Mesenchymal stem cell (in vitro differentiated cells and primary cell): ENCODE data around the gene RAP1GDS1.

Experiments
- DNase-seq: peaks from one replicate; pipeline ENCODE4 v3.0.0-alpha.2; 2013
- H2AFZ ChIP-seq: one replicate; pipeline ENCODE4 v1.6.1; 2013; ENCODE audit warnings: low read depth, mild to moderate bottlenecking, control low read depth, inconsistent platforms, low read length, moderate library complexity
- H2AK5ac ChIP-seq: 2 replicates; pipeline ENCODE4 v1.6.1; 2013; ENCODE audit warnings: low read length, moderate library complexity, mild to moderate bottlenecking, inconsistent platforms; ENCODE audit not compliant: severe bottlenecking
- H2BK120ac ChIP-seq: one replicate; pipeline ENCODE4 v1.6.1; 2013; ENCODE audit warnings: low read depth, mild to moderate bottlenecking, inconsistent platforms, low read length, moderate library complexity
- H2BK12ac ChIP-seq, 2 experiments: one replicate each; pipeline ENCODE4 v1.6.1; 2013; ENCODE audit warnings: inconsistent platforms in 2 of 2, low read length in 2 of 2, mild to moderate bottlenecking in 2 of 2, moderate library complexity in 2 of 2, control low read depth in 1 of 2
- H2BK15ac ChIP-seq: one replicate; pipeline ENCODE4 v1.6.1; 2013; ENCODE audit warnings: mild to moderate bottlenecking, low read depth, inconsistent platforms; ENCODE audit not compliant: poor library complexity, severe bottlenecking
- H2BK5ac ChIP-seq: 2 replicates; pipeline ENCODE4 v1.6.1; 2013; ENCODE audit warnings: low read depth, mild to moderate bottlenecking, low read length, control low read depth, inconsistent platforms; ENCODE audit not compliant: poor library complexity, severe bottlenecking
- H3K14ac ChIP-seq, 2 experiments: one replicate each; pipeline ENCODE4 v1.6.1; 2013; ENCODE audit warnings: inconsistent platforms in 2 of 2, low read length in 2 of 2, control low read depth in 1 of 2, mild to moderate bottlenecking in 1 of 2, moderate library complexity in 1 of 2
- H3K18ac ChIP-seq, 2 experiments: one replicate each; pipeline ENCODE4 v1.6.1; 2013; ENCODE audit warnings: inconsistent platforms in 2 of 2, low read length in 2 of 2, control low read depth in 1 of 2, low read depth in 1 of 2, mild to moderate bottlenecking in 1 of 2
- H3K23ac ChIP-seq, 2 experiments: one replicate each; pipeline ENCODE4 v1.6.1; 2013; ENCODE audit warnings: inconsistent platforms in 2 of 2, low read length in 2 of 2, mild to moderate bottlenecking in 2 of 2, moderate library complexity in 2 of 2, control low read depth in 1 of 2
- H3K27ac ChIP-seq: 2 replicates; pipeline ENCODE4 v1.5.1; 2013; ENCODE audit warnings: mild to moderate bottlenecking, moderate library complexity, low read length, control low read depth, inconsistent platforms; ENCODE audit not compliant: poor library complexity, severe bottlenecking
- H3K27me3 ChIP-seq, 2 experiments: 2 replicates each; pipeline versions ENCODE4 v1.6.1 to v1.7.0; 2013; ENCODE audit warnings: low read length in 2 of 2, mild to moderate bottlenecking in 2 of 2, moderate library complexity in 2 of 2, control low read depth in 1 of 2, inconsistent platforms in 1 of 2; ENCODE audit not compliant: control insufficient read depth in 1 of 2, insufficient read depth in 1 of 2
- H3K36me3 ChIP-seq, 2 experiments: 2 replicates each; pipeline versions ENCODE4 v1.6.1 to v1.7.0; 2013; ENCODE audit warnings: low read length in 2 of 2, control low read depth in 1 of 2, inconsistent platforms in 1 of 2, low read depth in 1 of 2, mild to moderate bottlenecking in 1 of 2; ENCODE audit not compliant: insufficient read depth in 2 of 2, control insufficient read depth in 1 of 2
- H3K4ac ChIP-seq, 2 experiments: one replicate each; pipeline ENCODE4 v1.6.1; 2013; ENCODE audit warnings: inconsistent platforms in 2 of 2, low read length in 2 of 2, mild to moderate bottlenecking in 2 of 2, moderate library complexity in 2 of 2, control low read depth in 1 of 2, low read depth in 1 of 2
- H3K4me1 ChIP-seq: 2 replicates; pipeline ENCODE4 v1.6.1; 2013; ENCODE audit warnings: low read depth, low read length, control low read depth; ENCODE audit not compliant: control insufficient read depth, insufficient read depth
- H3K4me2 ChIP-seq: 2 replicates; pipeline ENCODE4 v1.6.1; 2013; ENCODE audit warnings: low read length, mild to moderate bottlenecking, inconsistent platforms; ENCODE audit not compliant: poor library complexity, severe bottlenecking
- H3K4me3 ChIP-seq, 2 experiments: 2 replicates each; pipeline versions ENCODE4 v1.5.1 to v1.7.0; 2013; ENCODE audit warnings: low read length in 2 of 2, mild to moderate bottlenecking in 2 of 2, control low read depth in 1 of 2, low read depth in 1 of 2; ENCODE audit not compliant: insufficient read depth in 1 of 2
- H3K79me1 ChIP-seq: replicated peaks from 2 replicates; pipeline ENCODE4 v1.6.1; 2013; ENCODE audit warnings: mild to moderate bottlenecking, control low read depth, low read length, inconsistent platforms; ENCODE audit not compliant: poor library complexity, severe bottlenecking
- H3K9ac ChIP-seq: 2 replicates; pipeline ENCODE4 v1.7.0; 2013; ENCODE audit warnings: mild to moderate bottlenecking, low read length, moderate library complexity
- H3K9me3 ChIP-seq: 2 replicates; pipeline ENCODE4 v1.7.0; 2013; ENCODE audit warnings: mild to moderate bottlenecking, low read length; ENCODE audit not compliant: control insufficient read depth
- H4K8ac ChIP-seq: one replicate; pipeline ENCODE4 v1.6.1; 2013; ENCODE audit warnings: inconsistent platforms, mild to moderate bottlenecking, low read length, moderate library complexity
- H4K91ac ChIP-seq: one replicate; pipeline ENCODE4 v1.6.1; 2013; ENCODE audit warnings: mild to moderate bottlenecking, low read length, inconsistent platforms
- WGBS: methylation state at CpG from one replicate; pipeline ENCODE4 v1.1.7; 2013; ENCODE audit warnings: mixed read lengths; 5-methylcytosine and 5-hydroxymethylcytosine counted together

RAP1GDS1 gene

GRCh38 chr4:98245226-98245625 lies 16.0 kb upstream of the RAP1GDS1 start:
- H3K23ac ChIP-seq, result no peak overlapping the region
- no peak overlapping the region for H3K4me3 ChIP-seq
- H3K27me3 ChIP-seq, result no peaks in the 10 kb centered on the region
- H3K4me1 ChIP-seq, result no peaks in the 10 kb centered on the region
- 90% methylated on average over 4 of the region's 4 CpGs for WGBS
- no peak overlapping the region for H2BK12ac ChIP-seq
- no peaks in the 10 kb centered on the region for H3K9me3 ChIP-seq
- H3K9ac ChIP-seq, result no peak overlapping the region
- H3K18ac ChIP-seq, result no peak overlapping the region
- no peak overlapping the region for H4K91ac ChIP-seq
- H3K14ac ChIP-seq, result no peak overlapping the region
- no peak overlapping the region for H2AFZ ChIP-seq
- no peak overlapping the region for H3K4ac ChIP-seq
- no peaks in the 10 kb centered on the region for H3K79me1 ChIP-seq
- H3K4me2 ChIP-seq, result no peak overlapping the region
- H3K27ac ChIP-seq, result no peak overlapping the region
- no peak overlapping the region for H4K8ac ChIP-seq
- H2BK15ac ChIP-seq, result no peak overlapping the region
- H2BK120ac ChIP-seq, result no peak overlapping the region
- no peak overlapping the region for H2BK5ac ChIP-seq
- H2AK5ac ChIP-seq, result no peak overlapping the region
- no peak for DNase-seq
- H3K36me3 ChIP-seq, result no peaks in the 10 kb centered on the region

GRCh38 chr4:98248934-98249333 lies 12.2 kb upstream of the RAP1GDS1 start:
- no peak overlapping the region for H3K9ac ChIP-seq
- H3K79me1 ChIP-seq, result no peaks in the 10 kb centered on the region
- H3K23ac ChIP-seq, result no peak overlapping the region
- H3K27ac ChIP-seq, result no peak overlapping the region
- H2BK120ac ChIP-seq, result no peak overlapping the region
- no peak overlapping the region for H3K14ac ChIP-seq
- H3K4ac ChIP-seq, result no peak overlapping the region
- H3K4me3 ChIP-seq, result no peak overlapping the region
- H2BK12ac ChIP-seq, result no peak overlapping the region
- H4K8ac ChIP-seq, result no peak overlapping the region
- H3K36me3 ChIP-seq, result no peaks in the 10 kb centered on the region
- H2AK5ac ChIP-seq, result no peak overlapping the region
- H3K4me1 ChIP-seq, result no peaks in the 10 kb centered on the region
- H3K9me3 ChIP-seq, result no peaks in the 10 kb centered on the region
- H2BK15ac ChIP-seq, result no peak overlapping the region
- H3K4me2 ChIP-seq, result no peak overlapping the region
- no peak for DNase-seq
- no peak overlapping the region for H3K18ac ChIP-seq
- H2AFZ ChIP-seq, result no peak overlapping the region
- no peaks in the 10 kb centered on the region for H3K27me3 ChIP-seq
- H4K91ac ChIP-seq, result no peak overlapping the region
- no peak overlapping the region for H2BK5ac ChIP-seq

- Histone ChIP-seq H3K4me1 (no peaks in the 10 kb centered on the region), H4K91ac (no peak overlapping the region), H3K9me3 (no peaks in the 10 kb centered on the region), H4K8ac (no peak overlapping the region), H2BK5ac (no peak overlapping the region), H3K27me3 (no peaks in the 10 kb centered on the region), H3K79me1 (no peaks in the 10 kb centered on the region), H3K23ac (no peak overlapping the region), H3K14ac (no peak overlapping the region), H3K18ac (no peak overlapping the region), H3K36me3 (no peaks in the 10 kb centered on the region), H2BK15ac (no peak overlapping the region), H2AFZ (no peak overlapping the region), H3K4me3 (no peak overlapping the region), H3K4me2 (no peak overlapping the region), H2BK12ac (no peak overlapping the region), H3K4ac (no peak overlapping the region), H2AK5ac (no peak overlapping the region), H3K27ac (no peak overlapping the region), H2BK120ac (no peak overlapping the region), H3K9ac (no peak overlapping the region)
- no peak for DNase-seq
- 88% methylated on average over 1 of the region's 1 CpG for WGBS
These were observed 11.4 kb upstream of the RAP1GDS1 start for GRCh38 chr4:98249831-98250230.

GRCh38 chr4:98253499-98253898 lies 7.7 kb upstream of the RAP1GDS1 start:
- Histone ChIP-seq H3K9me3 (no peaks in the 10 kb centered on the region), H2AK5ac (no peak overlapping the region), H3K79me1 (no peaks in the 10 kb centered on the region), H3K4me1 (no peaks in the 10 kb centered on the region), H3K27ac (no peak overlapping the region), H3K4me3 (no peak overlapping the region), H2BK120ac (no peak overlapping the region), H3K4me2 (no peak overlapping the region), H2BK12ac (no peak overlapping the region), H3K4ac (no peak overlapping the region), H3K14ac (no peak overlapping the region), H3K18ac (no peak overlapping the region), H2BK5ac (no peak overlapping the region), H3K9ac (no peak overlapping the region), H4K8ac (no peak overlapping the region), H4K91ac (no peak overlapping the region), H3K27me3 (no peaks in the 10 kb centered on the region), H2BK15ac (no peak overlapping the region), H3K36me3 (no peaks in the 10 kb centered on the region), H2AFZ (no peak overlapping the region), H3K23ac (no peak overlapping the region)
- no peak for DNase-seq
- no CpG with 5 or more reads among the region's 1 CpG for WGBS
